H9 (cell line): ENCODE data around the gene CLEC11A. TPM values are rescaled to one million over a fixed set of nuclear protein-coding genes. Genes with fewer than 3 reads are reported as not detected.

Source experiments
- DNase-seq: peaks from one replicate; pipeline ENCODE4 v3.0.0-alpha.2; 2017
- H2AFZ ChIP-seq: one replicate; pipeline ENCODE4 v1.6.1; 2013; ENCODE audit warnings: mild to moderate bottlenecking, low read length, control low read depth, moderate library complexity
- H2AK5ac ChIP-seq: 2 replicates; pipeline ENCODE4 v1.6.1; 2013; ENCODE audit warnings: low read length, control low read depth, mixed read lengths; ENCODE audit not compliant: insufficient read length
- H2BK120ac ChIP-seq: one replicate; pipeline ENCODE4 v1.6.1; 2013; ENCODE audit warnings: low read depth, mild to moderate bottlenecking, low read length, control low read depth, inconsistent platforms; ENCODE audit not compliant: poor library complexity, severe bottlenecking
- H2BK12ac ChIP-seq: 2 replicates; pipeline ENCODE4 v1.6.1; 2013; ENCODE audit warnings: low read length, control low read depth, mixed read lengths, low read depth; ENCODE audit not compliant: insufficient read length
- H2BK15ac ChIP-seq: 2 replicates; pipeline ENCODE4 v1.6.1; 2013; ENCODE audit warnings: low read depth, low read length, control low read depth
- H2BK20ac ChIP-seq: one replicate; pipeline ENCODE4 v1.6.1; 2013; ENCODE audit warnings: low read depth, mild to moderate bottlenecking, low read length, control low read depth, inconsistent platforms; ENCODE audit not compliant: poor library complexity, severe bottlenecking
- H2BK5ac ChIP-seq: 2 replicates; pipeline ENCODE4 v1.6.1; 2013; ENCODE audit warnings: low read length, control low read depth, mixed read lengths; ENCODE audit not compliant: insufficient read length
- H3K14ac ChIP-seq: 2 replicates; pipeline ENCODE4 v1.6.1; 2013; ENCODE audit warnings: low read length, control low read depth; ENCODE audit not compliant: insufficient read depth
- H3K18ac ChIP-seq: 2 replicates; pipeline ENCODE4 v1.6.1; 2013; ENCODE audit warnings: low read depth, mild to moderate bottlenecking, mixed read lengths, low read length, control low read depth; ENCODE audit not compliant: insufficient read length
- H3K23ac ChIP-seq: 2 replicates; pipeline ENCODE4 v1.6.1; 2013; ENCODE audit warnings: low read length, control low read depth, mixed read lengths, low read depth; ENCODE audit not compliant: insufficient read length
- H3K23me2 ChIP-seq: 2 replicates; pipeline ENCODE4 v1.6.1; 2013; ENCODE audit warnings: low read depth, mild to moderate bottlenecking, mixed read lengths, low read length, control low read depth; ENCODE audit not compliant: insufficient read length, poor library complexity, severe bottlenecking
- H3K27ac ChIP-seq: 2 replicates; pipeline ENCODE4 v1.5.1; 2013; ENCODE audit warnings: low read length, control low read depth, mixed read lengths, low read depth; ENCODE audit not compliant: insufficient read length
- H3K27me3 ChIP-seq: 2 replicates; pipeline ENCODE4 v1.6.1; 2013; ENCODE audit warnings: low read length, control low read depth, inconsistent platforms; ENCODE audit not compliant: insufficient read depth
- H3K4ac ChIP-seq: 2 replicates; pipeline ENCODE4 v1.6.1; 2013; ENCODE audit warnings: low read depth, mild to moderate bottlenecking, control low read depth, inconsistent platforms, low read length, moderate library complexity
- H3K4me1 ChIP-seq: 2 replicates; pipeline ENCODE4 v1.6.1; 2013; ENCODE audit warnings: low read length, control low read depth, inconsistent platforms; ENCODE audit not compliant: insufficient read depth
- H3K4me2 ChIP-seq: 2 replicates; pipeline ENCODE4 v1.6.1; 2013; ENCODE audit warnings: low read length, control low read depth, mixed read lengths; ENCODE audit not compliant: insufficient read length, insufficient read depth
- H3K56ac ChIP-seq: 2 replicates; pipeline ENCODE4 v1.6.1; 2013; ENCODE audit warnings: low read depth, mild to moderate bottlenecking, mixed read lengths, low read length, control low read depth; ENCODE audit not compliant: insufficient read length
- H3K79me1 ChIP-seq: 2 replicates; pipeline ENCODE4 v1.6.1; 2013; ENCODE audit warnings: low read depth, mild to moderate bottlenecking, moderate library complexity, low read length, control low read depth, inconsistent platforms; ENCODE audit not compliant: insufficient read depth, poor library complexity, severe bottlenecking
- H3K79me2 ChIP-seq: 2 replicates; pipeline ENCODE4 v1.6.1; 2013; ENCODE audit warnings: low read length, control low read depth, inconsistent platforms; ENCODE audit not compliant: insufficient read depth
- H3K9ac ChIP-seq: 2 replicates; pipeline ENCODE4 v1.6.1; 2013; ENCODE audit warnings: low read length, control low read depth, mixed read lengths; ENCODE audit not compliant: insufficient read length; ENCODE audit errors: extremely low read depth
- H3K9me3 ChIP-seq: one replicate; pipeline ENCODE4 v1.6.1; 2013; ENCODE audit warnings: low read depth, low read length, inconsistent platforms; ENCODE audit not compliant: control insufficient read depth
- H3T11ph ChIP-seq: one replicate; pipeline ENCODE4 v1.6.1; 2013; ENCODE audit warnings: mild to moderate bottlenecking, low read length, control low read depth, inconsistent platforms
- H4K20me1 ChIP-seq: one replicate; pipeline ENCODE4 v1.6.1; 2013; ENCODE audit not compliant: control insufficient read depth, insufficient read length, insufficient read depth
- H4K5ac ChIP-seq: 2 replicates; pipeline ENCODE4 v1.6.1; 2013; ENCODE audit warnings: low read depth, mild to moderate bottlenecking, mixed read lengths, low read length, control low read depth; ENCODE audit not compliant: insufficient read length
- H4K8ac ChIP-seq: replicated peaks from 2 replicates; pipeline ENCODE4 v1.6.1; 2013; ENCODE audit warnings: low read length, control low read depth, mixed read lengths, low read depth; ENCODE audit not compliant: insufficient read length
- H4K91ac ChIP-seq: 2 replicates; pipeline ENCODE4 v1.6.1; 2013; ENCODE audit warnings: low read depth, mild to moderate bottlenecking, moderate library complexity, mixed read lengths, low read length, control low read depth; ENCODE audit not compliant: insufficient read length
- H3K27ac Mint-ChIP-seq, 3 experiments: 2 replicates in 2 of 3; 3 replicates in 1 of 3; pipeline ENCODE4 v1.8.0; 2020 to 2021; ENCODE audit warnings: mixed read lengths in 3 of 3, mild to moderate bottlenecking in 1 of 3, moderate library complexity in 1 of 3
- H3K27me3 Mint-ChIP-seq: 2 replicates; pipeline ENCODE4 v1.8.0; 2021; ENCODE audit warnings: low read depth, mild to moderate bottlenecking, moderate library complexity, mixed read lengths
- H3K36me3 Mint-ChIP-seq, 3 experiments: 2 replicates in 2 of 3; 3 replicates in 1 of 3; pipeline ENCODE4 v1.8.0; 2020 to 2021; ENCODE audit warnings: low read depth in 3 of 3, mixed read lengths in 3 of 3; ENCODE audit not compliant: insufficient read depth in 1 of 3
- H3K4me1 Mint-ChIP-seq, 2 experiments: 2 replicates each; pipeline ENCODE4 v1.8.0; 2020; ENCODE audit warnings: mixed read lengths in 2 of 2
- H3K4me3 Mint-ChIP-seq, 2 experiments: 2 replicates in 1 of 2; 3 replicates in 1 of 2; pipeline ENCODE4 v1.8.0; 2020 to 2021; ENCODE audit warnings: mild to moderate bottlenecking in 2 of 2, mixed read lengths in 2 of 2, moderate library complexity in 1 of 2
- H3K9me3 Mint-ChIP-seq, 2 experiments: 2 replicates in 1 of 2; 3 replicates in 1 of 2; pipeline ENCODE4 v1.8.0; 2020; ENCODE audit warnings: mild to moderate bottlenecking in 2 of 2, mixed read lengths in 2 of 2, moderate library complexity in 1 of 2
- WGBS: extraction: QIAGEN DNeasy Blood & Tissue Kit; methylation state at CpG from one replicate; pipeline ENCODE4 v1.1.7; 2013; ENCODE audit warnings: missing lambda C conversion rate, low lambda C conversion rate, mixed read lengths; ENCODE audit not compliant: insufficient read length; ENCODE audit errors: extremely low coverage; 5-methylcytosine and 5-hydroxymethylcytosine counted together
- total RNA-seq: library from RNA; stranded (reverse); gene quantifications from 2 replicates; pipeline ENCODE4 v1.2.1, GENCODE V29; 2021
- TF ChIP-seq, protein P1 (sequence below): fragments of 200-600 bp; sonication (generic); conservative IDR thresholded peaks from 3 replicates; pipeline ENCODE4 v1.8.0; 2021; ENCODE audit warnings: antibody characterized with exemption, mild to moderate bottlenecking

The CLEC11A gene
- total RNA-seq, 1 experiment from 2014 or later = 3.9 TPM

DNA sequence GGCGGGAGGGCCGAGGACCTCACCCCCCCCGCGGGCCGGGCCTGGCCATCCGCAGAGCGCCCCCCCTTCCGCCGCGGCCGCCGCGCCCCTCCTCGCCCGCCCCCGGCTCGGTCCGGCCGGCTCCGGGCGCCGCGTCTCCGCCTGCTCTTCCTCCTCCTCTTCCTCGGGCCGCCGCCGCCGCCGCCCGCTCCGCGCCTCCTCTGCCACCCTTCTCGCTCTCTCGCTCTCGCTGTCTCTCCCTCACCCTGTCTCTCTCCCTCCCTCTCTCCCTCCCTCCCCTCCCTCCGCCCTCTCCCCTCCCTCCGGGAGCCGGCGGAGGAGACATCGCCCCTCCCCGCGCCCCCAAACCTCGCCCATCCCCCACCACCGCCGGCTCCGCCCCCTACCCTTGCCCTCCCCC lies 3.6 kb upstream of the CLEC11A start, which contains the start of gene SHANK1:
Gene SHANK1 (minus strand): TSS at position 237 of the 400 bp plus-strand sequence. CDS start 2,883 bp downstream, outside the sequence.
- Histone ChIP-seq H3K79me1 (no peaks in the 10 kb centered on the region), H4K5ac (no peak within 1 kb of the TSS), H3K14ac (no peak within 1 kb of the TSS), H3K79me2 (no peaks in the 10 kb centered on the region), H3K4ac (no peak within 1 kb of the TSS), H2BK120ac (no peak within 1 kb of the TSS), H3K56ac (no peak within 1 kb of the TSS), H4K8ac (no peak within 1 kb of the TSS), H4K91ac (no peak within 1 kb of the TSS), H2BK5ac (no peak within 1 kb of the TSS), H3K18ac (no peak within 1 kb of the TSS), H3T11ph (no peak within 1 kb of the TSS), H2AK5ac (no peak within 1 kb of the TSS), H3K4me2 (peak within 1 kb of the TSS; percentile 24), H2BK15ac (no peak within 1 kb of the TSS), H3K27me3 (no peaks in the 10 kb centered on the region; the same call in 1 of the 2 replicates), H4K20me1 (no peaks in the 10 kb centered on the region), H2BK12ac (no peak within 1 kb of the TSS), H3K23ac (no peak within 1 kb of the TSS), H3K4me1 (peaks cover 9% of the 10 kb centered on the region; the same call in 1 of the 2 replicates), H3K27ac (no peak within 1 kb of the TSS), H2AFZ (no peak within 1 kb of the TSS), H3K23me2 (no peaks in the 10 kb centered on the region), H3K9me3 (no peaks in the 10 kb centered on the region), H2BK20ac (no peak within 1 kb of the TSS), H3K9ac (no peak within 1 kb of the TSS)
- DNase-seq = peak; percentile 74
- no peaks in the 10 kb centered on the region; a peak in 1 of 5 replicates for H3K9me3 Mint-ChIP-seq
- TF ChIP-seq, protein P1, sequence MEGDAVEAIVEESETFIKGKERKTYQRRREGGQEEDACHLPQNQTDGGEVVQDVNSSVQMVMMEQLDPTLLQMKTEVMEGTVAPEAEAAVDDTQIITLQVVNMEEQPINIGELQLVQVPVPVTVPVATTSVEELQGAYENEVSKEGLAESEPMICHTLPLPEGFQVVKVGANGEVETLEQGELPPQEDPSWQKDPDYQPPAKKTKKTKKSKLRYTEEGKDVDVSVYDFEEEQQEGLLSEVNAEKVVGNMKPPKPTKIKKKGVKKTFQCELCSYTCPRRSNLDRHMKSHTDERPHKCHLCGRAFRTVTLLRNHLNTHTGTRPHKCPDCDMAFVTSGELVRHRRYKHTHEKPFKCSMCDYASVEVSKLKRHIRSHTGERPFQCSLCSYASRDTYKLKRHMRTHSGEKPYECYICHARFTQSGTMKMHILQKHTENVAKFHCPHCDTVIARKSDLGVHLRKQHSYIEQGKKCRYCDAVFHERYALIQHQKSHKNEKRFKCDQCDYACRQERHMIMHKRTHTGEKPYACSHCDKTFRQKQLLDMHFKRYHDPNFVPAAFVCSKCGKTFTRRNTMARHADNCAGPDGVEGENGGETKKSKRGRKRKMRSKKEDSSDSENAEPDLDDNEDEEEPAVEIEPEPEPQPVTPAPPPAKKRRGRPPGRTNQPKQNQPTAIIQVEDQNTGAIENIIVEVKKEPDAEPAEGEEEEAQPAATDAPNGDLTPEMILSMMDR = no peak
- peak within 1 kb of the TSS; percentile 60 to 89 for H3K4me3 Mint-ChIP-seq
- H3K27me3 Mint-ChIP-seq = peaks cover 85% of the 10 kb centered on the region
- no CpG with 5 or more reads among the region's 47 CpGs for WGBS
- H3K4me1 Mint-ChIP-seq = peaks cover 30 to 44% of the 10 kb centered on the region in 2 experiments
- H3K36me3 Mint-ChIP-seq = no peaks in the 10 kb centered on the region
- no peak within 1 kb of the TSS; a peak in 1 of 7 replicates for H3K27ac Mint-ChIP-seq
